ENCODE data around the gene PRPF8.

PRPF8 gene

DNA sequence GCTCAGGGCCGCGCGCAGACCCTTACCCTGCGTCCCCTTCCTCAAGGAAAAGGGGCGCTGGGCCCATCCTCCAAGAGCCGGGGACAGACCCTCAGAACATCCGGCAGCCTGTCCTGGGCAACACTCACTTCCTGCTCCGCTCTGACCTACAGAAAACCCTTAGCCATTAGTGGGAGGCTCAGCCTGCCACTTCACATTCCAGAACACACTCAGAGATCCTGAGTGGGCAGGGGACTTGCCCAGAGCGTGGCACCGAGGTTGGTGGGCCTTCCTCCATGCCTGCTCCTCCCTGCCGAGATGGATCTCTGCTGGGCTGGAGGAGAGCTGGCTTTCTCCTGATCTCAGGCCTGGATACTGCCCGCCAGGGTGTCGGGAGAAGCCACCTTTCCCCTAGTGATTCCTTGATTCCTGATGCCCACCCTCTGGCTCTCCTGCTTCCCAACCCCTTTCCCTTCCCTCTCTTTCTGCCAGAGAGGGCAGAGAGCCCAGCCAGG lies 40.6 kb downstream of the PRPF8 start:
- DNase-seq = no peak

DNA sequence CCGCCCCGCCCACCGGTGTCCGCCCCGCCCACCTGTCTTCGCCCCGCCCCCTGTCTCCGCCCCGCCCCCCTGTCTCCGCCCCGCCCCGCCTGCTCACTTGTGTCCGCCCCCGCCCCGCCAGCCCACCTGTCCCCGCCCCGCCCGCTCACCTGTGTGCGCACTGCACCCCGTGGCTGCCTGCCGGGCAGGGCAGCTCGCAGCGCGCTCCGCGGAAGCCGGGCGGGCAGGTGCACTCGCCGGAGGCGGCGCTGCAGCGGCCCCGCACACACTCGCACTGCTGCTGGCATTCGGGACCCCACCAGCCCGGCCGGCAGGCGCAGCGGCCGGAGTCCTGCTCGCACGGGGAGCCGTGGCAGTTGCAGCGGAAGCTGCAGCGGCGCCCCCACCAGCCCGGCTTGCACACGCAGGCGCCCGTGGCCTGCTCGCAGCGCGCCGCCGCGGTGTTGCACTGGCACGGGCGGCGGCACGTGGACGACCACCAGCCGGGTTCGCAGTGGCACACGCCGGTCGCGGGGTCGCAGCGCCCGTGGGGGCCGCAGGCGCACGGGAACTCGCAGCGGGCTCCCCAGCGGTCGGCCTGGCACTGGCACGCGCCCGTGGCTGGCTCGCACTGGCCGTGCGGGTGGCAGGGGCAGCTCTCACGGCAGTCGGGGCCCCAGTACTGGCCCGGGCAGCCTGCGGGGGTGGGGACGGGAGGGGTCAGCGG lies 41.2 kb downstream of the PRPF8 start:
- peak; percentile 49 to 54 for DNase-seq

DNA sequence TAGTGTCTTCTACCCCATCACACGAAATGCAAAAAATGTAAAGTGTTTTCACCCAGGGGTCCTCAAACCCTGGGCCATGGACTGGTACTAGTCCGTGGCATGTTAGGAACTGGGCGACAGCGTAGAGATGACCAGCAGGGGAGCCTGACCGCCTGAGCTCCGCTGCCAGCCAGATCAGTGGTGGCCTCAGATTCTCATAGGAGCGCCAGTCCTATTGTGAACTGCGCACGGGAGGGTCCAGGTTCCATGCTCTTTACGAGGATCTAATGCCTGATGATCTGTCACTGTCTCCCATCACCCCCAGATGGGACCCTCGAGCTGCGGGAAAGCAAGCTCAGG lies 43.6 kb downstream of the PRPF8 start:
- DNase-seq = no peak

DNA sequence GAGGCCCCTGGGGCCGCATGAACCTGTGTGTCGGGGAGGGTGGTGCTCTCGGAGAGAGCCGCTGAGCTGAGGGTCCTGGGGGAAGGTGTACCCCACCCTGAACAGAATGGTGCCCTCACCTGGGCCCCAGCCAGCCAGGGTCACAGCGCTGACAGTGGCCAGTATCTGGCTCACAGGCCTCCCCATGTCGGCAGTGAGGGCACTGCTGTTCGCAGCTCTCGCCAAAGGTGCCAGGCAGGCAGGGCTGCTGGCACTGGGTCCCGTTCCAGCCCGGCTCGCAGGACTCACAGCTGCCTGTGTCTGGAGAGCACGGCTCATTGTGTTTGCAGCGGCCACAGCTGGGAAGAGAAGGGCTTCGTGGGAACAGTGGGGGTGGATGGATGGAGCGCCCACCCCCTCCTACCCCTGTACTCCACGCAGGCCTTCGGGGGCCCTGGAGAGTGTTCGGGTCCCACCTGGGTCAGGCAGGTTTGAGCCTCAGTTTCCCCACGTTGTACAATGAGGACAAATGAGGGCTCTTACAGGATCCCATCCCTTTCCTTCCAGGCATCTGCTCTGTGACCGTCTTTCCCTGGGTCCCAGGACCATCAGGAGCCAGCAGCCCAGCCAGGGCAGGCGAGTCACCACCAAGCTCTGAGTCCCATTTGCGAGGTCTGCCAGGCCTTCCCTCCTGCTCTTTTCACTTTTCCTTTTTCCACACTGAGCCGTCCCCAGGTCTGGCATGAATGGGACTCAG lies 44.2 kb downstream of the PRPF8 start:
- no peak for DNase-seq

DNA sequence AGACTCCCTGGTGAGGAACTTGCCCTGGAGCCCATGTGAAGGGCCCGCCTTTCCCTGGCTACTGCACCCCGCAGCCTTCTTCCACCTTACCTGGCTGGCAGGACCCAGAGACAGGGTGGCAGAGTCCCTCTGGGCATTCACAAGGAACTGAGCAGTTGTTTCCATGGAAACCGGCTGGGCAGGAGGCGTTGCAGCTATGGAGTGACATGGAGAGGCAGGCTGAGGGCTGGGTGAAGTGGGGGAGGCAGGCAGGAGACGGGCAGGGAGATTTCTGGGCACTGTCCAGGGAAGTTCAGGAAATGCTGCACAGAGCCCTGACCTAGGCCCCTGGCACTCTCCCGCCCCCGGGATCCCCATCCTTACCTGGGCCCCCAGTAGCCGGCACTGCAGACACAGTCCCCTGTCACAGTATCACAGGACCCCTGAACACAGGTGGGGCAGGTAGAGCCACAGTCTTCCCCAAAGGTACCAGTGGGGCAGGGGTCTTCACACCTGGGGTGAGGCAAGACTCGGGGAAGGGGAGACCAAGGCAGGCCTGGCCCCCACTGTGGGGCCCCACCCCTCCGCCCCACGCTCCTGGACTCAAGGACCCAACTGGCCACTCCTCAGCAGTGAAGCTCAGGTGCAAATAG lies 45.0 kb downstream of the PRPF8 start:
- DNase-seq = no peak

DNA sequence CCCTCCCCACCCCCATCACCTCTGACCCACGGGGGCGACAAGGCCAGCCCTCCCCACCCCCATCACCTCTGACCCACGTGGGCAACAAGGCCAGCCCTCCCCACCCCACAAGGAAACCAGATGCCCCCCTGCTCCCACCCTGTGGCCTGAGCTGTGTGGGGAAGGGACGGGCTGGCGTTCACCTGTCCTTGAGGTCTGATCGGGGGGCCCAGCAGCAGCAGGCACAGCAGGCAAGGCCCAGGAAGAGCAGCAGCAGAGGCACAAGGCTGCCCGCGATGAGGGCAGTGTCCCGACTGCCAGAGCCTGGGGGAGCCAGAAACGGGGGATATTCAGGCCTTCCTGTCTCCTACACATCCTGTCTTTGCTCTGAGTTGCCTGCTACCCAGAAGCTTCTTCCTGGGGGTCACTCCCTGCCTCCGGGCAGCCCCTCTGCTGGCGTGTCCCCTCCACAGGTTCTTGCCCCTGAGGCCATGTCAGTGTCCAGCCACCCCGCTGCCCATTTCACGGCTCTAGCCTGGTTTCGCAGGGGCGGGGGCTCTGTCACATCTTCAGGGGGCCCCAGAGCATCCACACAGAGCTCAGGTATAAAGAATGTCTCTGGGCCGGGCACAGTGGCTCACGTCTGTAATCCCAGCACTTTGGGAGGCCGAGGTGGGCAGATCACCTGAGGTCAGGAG lies 45.9 kb downstream of the PRPF8 start:
- no peak for DNase-seq

DNA sequence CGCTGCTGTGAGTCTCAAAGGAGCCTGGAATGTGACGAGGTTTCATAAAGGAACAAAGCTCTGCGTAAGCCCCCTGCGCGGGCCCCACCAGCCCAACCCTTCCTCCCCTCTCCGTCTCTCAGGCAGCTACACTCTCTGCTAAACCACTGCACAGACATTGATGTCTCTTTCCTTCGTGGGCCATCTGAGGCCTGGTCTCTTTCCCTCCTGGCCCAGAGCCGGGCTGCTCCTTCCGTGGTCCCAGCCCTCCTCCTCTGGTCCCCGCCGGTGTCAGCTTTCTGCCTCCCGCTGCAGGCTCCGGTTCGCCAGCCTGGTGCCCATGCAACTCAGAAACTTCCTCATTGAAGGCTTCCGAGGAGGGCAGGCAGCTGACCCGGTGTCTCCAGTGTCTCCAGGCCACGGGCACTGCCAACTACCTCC lies 46.5 kb downstream of the PRPF8 start:
- DNase-seq = no peak

DNA sequence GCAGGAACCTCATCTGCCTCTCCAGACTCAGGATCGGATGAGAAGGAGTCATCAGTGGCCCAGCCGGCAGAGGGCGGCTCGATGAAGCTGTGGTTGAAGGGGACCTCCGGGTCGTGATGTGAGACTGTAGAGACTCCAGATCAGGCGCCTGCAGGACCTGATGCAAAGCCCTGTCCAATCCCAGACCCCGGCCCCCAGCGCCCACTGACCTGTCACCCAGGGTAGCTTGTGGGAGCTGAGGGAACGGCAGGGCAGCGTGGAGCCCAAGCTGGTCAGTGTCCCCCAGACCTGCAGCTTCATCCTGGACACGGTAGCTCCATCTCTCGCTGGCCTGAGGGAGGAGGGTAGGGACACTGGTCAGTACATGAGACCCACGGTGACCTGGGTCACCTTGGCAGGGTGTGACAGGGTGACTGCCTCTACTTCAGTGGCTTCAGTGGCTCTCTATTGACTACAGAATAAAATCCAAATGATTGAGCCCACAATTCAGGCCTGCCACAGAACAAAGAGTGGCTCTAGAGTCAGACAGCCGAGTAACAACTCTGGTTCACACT lies 47.9 kb downstream of the PRPF8 start:
- DNase-seq = no peak

DNA sequence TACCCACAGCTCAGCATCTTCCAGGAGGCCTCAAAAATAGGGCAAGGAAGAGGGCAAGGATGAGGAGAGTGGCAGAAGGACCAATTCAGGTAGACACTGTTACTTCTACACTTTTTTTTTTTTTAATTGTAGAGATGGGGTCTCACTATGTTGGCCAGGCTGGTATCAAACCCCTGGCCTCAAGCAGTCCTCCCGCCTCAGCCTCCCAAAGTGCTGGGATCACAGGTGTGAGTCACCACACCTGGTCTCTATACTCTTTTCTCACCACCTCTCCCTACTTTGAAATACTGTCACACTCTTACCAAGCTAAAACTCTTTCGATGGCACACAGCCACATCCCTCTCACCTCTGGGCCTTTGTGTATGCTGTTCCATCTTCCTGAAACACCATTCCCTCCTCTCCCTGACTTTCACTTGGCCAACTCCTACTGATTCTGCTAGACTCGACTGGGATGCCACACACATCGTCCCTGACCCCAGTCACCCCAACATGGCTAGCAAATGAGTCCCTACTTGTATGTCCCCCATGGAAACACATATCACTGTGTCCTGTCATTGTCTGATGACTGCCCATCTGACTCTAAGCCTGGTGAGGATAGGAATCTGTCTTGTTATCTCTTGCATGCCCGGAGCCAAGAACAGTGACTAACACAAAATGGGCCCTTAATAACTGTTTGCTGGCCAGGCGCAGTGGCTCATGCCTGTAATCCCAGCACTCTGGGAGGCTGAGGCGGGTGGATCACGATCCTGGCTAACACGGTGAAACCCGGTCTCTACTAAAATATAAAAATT lies 48.8 kb downstream of the PRPF8 start:
- DNase-seq = no peak

DNA sequence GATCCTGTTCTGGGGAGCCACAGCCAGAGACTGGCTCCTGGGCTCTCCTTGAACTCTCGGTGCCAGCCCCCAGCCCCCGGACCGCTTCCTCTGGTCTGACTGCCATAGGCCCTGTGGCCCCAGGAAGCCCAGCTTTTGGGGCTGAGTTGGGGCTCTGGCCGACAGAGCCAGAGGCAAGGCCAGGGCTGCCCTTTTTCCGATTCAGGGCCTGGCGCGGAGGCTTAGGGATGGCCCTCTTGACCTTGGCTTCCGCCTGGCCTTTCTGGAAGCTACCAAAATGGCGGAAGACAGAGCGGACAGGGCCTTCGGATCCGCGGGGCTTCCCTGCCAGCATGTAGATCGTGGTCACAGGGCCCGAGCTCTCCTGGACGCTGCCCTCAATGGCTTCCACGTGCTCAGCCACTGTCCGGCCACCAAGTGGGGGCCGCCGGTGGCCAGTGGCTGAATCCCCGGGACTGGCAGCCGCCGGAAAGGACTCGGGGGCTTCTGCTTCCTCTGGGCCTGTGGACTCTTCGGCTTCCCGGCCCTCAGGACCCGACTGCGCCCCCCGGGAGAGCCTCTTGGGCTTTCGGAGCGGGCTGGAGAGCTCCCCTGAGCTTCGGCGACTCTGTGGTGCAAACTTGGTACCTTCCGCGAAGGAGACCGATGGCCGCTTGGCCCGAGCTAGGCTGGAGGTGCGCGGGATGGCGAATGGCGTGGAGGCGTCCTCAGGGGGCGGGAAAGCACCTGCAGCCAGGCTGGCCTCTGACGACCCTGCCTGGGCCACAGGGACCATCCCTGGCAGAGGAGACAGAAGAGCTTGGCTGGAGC lies 49.6 kb downstream of the PRPF8 start:
- DNase-seq = no peak

DNA sequence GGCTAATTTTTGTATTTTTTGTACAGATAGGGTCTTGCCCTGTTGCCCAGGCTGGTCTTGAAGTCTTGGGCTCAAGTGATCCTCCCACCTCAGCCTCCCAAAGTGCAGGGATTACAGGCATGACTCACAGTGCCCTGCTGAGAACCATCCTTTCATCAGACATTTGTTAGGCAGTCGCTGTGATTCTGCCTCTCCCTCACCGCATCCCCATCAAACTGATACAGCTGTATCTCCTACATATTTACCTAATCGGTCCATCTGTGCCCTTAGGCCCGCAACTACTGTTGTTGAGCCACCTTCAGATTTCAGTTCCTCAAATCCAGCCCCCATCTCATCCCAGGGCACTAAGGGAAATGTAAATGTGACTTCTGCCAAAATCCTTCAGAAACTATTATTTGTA lies 54.0 kb downstream of the PRPF8 start:
- DNase-seq = no peak

DNA sequence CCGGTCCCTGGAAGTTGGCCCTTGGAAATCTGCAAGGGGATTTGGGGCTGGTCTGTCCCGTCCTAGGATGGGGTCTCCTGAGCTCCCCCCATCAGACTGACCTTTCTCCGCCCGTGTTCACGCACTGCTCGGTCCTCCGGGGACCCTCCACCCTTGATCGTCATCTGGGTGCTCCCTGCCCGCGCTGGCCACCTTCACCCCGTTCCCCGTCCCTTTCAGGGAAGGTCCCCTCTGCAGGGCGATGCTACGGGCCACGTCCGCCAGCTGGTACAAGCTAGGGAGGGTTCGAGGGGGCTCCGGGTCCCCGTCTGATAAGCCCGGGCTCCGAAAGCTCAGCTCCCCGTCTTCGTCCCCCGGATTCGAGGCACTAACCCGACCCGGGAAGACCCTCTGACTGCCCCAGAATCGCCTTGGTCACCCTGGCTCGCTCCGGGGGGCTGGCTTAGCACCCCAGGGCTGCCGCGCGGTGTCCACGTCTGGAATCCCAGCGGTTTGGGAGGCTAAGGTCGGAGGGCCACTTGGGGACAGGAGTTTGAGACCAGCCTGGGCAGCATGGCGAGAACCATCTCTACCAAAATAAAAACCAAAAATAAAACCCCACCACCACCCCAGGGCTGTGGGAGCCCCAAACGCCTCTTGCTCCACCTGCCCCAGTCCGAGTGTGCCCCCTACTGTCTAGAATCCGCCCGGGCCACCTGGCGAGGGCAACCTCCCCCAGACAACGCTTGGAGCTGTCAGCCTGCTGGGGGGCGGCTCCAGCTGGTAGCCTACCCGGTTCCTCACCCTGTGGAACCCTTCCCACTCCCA lies 55.0 kb downstream of the PRPF8 start:
- peak; percentile 84 to 86 for DNase-seq

DNA sequence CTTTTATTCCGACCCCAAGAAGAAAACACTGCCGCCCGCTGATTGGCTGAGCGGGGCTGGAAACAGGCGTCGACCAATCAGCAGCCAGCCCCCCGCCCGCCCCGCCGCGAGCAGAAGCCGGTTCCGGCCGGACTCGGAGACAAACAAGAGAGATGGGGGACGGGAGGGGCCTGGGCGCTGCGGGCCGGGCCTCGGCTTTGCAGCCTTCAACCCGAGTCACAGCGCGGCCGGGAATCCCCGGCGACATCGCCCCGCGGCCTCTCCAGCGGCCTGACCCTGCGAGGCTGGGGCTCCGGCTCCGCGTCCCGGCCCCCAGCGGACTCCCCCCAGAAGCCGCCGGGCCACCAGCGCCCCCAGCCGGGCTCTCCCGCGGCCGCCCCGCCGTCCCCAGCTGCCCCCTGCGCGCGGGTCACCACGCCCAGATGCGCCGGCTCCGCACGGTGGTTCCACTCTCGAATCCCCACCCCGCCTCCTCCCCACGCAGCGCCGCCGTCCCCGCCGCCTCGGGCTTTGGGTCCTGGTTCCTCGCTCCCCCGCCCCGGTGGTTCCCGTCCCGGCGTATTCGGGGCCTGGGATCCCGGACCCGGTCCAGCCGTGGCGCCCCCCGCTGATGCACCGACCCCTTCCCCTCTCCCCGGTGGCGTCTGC lies 55.7 kb downstream of the PRPF8 start:
- DNase-seq = peak; percentile 89 to 90

DNA sequence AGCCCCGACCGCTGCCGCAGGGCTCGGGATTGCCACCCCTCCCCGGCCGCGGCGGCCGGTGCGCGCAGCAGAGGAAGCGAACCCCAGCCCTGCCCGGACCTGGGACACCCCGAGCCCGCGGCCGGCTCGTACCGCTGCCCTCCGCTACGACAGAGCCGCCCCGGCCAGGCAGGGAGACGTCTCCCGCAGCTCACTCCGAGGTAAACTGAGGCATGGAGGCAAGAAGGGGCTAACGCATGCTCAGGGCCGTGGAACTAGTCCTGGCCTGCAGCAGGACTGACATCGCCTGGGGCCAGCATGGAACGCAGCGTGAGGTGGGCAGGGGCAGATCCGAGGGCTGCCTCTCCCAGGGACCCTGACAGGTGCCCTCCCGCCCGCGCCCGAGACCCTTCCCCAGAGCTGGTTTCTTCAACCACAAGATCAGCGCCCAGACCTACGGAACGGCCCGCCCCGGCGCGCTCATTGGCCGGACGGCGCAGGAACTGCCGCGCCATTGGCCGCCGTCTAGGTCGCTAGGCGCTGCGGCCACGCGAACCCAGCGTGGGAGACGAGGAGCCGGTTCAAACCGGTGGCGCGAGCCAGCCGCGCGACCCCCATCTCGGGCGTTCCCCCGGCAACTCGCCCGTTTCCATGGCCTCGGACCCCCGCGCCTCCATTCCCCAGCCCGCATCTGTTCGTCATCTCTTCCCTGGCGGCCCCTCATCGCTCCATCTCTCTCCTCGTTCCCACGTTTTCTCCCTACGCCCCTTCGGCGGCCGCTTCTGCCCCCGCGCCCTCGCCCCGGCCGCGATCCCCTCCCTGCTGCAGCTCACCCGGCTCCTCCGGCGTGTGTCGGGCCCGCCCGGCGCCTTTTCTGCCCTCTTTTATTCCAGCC lies 56.4 kb downstream of the PRPF8 start, which contains the start of gene SLC43A2:
TSS of gene SLC43A2 (minus strand) at position 853 of the 874 bp plus-strand sequence. CDS start 960 bp downstream, outside the sequence.
- peak; percentile 79 to 81 for DNase-seq

DNA sequence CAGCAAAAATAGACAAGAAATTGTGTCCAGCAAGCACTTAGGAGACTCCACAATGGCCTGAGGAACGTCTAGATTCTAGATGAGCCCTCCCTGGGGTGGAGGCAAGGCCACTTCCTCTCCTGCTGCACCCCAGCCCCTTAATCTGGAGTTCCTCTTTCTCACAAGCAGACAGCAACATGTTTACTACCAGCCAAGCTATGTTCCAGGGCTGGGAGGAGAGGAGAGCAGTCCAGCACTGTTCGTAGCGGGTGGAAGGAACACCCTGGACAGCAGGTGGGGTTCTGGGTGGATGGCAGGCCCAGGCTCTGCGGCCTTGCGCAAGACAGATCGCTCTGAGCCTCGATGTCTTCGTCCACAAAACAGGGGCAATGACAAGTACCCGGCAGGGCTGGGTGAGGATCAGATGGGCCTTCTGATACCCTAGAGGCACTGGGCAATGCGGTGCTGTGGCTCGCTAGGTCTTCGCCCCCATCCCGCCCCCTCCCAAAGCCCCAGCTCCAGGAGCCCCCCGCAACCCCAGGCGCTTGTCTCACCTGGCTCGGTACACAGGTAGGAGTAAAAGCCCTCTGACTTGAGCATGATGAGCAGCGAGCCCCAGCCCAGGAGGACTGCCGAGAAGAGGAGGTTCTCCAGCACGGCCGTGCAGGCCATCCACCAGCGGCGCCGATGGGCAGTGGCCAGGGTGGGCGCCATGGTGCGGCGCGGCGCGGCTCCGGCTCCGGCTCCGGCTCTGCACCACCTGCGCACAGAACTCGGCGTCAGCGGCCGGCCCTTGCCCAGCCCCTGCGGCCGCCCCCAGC lies 57.3 kb downstream of the PRPF8 start:
- no peak for DNase-seq

DNA sequence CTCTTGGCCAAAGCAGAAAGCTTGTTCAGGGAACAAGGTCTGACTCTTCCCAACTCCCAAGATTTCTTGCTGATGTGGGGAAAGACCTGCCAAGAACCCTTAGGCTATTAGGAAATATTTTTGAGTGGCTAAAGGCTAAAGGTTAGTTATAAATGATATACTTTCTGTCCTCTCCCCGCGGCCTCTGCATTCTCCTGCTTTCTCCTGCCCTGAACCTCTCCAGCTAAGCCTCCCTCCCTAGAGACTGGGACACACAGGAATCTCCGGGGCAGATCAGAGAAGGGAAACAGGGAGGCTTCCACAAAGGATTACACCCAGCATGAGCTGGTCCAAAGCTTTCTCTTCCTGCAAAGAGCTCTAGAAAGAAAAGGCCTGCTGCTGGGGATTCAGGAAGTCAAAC lies 58.3 kb downstream of the PRPF8 start:
- DNase-seq = no peak

DNA sequence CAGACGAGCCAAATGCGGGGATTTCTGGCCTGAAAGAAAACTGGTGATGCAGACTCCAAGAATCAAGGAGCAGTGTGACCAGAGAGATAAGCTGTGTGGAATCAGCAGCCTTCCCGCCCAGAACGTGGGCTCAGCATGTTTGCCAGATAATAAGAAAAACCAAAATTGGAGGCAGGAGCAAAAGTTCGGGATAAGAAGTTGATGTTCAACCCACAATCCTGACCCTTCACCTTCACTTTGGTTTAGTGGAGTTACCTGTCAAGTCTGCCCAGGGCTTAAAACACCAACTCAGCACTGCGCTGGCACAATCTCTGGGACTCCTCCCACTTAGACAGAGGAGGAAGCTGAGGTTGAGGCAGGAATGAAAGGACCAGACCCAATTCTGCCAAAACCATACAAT lies 59.1 kb downstream of the PRPF8 start:
- DNase-seq = no peak

DNA sequence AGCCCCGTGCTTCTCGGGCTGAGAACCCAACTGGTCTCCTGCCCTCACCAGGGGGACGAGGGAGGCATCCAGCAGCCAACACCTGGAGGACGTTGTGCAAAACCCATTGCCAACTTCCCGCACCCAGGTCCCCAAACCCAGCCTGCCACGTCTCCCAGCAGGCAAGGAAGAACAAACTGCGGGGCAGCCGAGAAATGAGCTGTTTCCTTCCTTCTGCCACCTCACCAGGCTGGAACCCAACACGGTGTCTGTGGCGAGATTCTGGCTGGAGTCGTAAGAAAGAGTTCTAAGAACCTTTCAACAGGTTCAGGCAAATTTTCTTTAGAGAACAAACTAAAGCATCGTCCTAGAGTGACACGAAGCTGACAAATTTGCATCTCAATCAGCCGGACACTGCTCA lies 59.6 kb downstream of the PRPF8 start:
- no peak for DNase-seq

All from stimulated activated CD4-positive, alpha-beta T cell treated with anti-CD3 and anti-CD28 coated beads, Interleukin-2, amount 100 ng/mL, for 24 hours (primary cell).